HL-60 (cell line): ENCODE data around the gene WDR70.

ENCODE experiments used
- POLR2AphosphoS5 ChIP-seq: IDR thresholded peaks from 2 replicates; pipeline ENCODE4 v1.6.1; 2012; ENCODE audit warnings: low read depth
- TF ChIP-seq, protein P1 (sequence below): IDR thresholded peaks from one replicate; pipeline ENCODE4 v1.5.1; 2011; ENCODE audit warnings: low read length, control low read depth, inconsistent platforms; ENCODE audit not compliant: insufficient read depth

DNA sequence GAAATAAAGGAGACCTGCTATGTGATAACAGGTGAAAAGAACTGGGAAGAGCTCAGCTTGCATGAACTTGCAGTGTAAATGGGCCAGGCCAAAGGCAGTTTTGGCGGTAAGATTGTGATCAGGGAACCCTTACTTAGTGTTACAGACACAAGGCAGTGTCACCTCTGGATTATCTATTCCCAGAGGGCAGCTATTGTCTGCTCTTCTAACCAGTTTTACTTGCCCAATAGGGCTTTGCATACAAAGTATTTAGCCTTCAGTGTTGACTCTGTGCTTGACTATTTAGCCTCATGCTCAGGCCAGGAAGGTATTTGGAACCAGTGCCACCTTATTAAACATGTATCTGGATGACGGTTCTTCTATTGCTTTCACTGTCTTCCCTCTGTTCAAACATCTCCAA lies 422.4 kb downstream of the WDR70 start:
- TF ChIP-seq POLR2AphosphoS5, result no peak
- TF ChIP-seq, protein P1, sequence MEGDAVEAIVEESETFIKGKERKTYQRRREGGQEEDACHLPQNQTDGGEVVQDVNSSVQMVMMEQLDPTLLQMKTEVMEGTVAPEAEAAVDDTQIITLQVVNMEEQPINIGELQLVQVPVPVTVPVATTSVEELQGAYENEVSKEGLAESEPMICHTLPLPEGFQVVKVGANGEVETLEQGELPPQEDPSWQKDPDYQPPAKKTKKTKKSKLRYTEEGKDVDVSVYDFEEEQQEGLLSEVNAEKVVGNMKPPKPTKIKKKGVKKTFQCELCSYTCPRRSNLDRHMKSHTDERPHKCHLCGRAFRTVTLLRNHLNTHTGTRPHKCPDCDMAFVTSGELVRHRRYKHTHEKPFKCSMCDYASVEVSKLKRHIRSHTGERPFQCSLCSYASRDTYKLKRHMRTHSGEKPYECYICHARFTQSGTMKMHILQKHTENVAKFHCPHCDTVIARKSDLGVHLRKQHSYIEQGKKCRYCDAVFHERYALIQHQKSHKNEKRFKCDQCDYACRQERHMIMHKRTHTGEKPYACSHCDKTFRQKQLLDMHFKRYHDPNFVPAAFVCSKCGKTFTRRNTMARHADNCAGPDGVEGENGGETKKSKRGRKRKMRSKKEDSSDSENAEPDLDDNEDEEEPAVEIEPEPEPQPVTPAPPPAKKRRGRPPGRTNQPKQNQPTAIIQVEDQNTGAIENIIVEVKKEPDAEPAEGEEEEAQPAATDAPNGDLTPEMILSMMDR, result no peak
